Measurements from ENCODE around the gene RIMBP2.

Gene RIMBP2

DNA sequence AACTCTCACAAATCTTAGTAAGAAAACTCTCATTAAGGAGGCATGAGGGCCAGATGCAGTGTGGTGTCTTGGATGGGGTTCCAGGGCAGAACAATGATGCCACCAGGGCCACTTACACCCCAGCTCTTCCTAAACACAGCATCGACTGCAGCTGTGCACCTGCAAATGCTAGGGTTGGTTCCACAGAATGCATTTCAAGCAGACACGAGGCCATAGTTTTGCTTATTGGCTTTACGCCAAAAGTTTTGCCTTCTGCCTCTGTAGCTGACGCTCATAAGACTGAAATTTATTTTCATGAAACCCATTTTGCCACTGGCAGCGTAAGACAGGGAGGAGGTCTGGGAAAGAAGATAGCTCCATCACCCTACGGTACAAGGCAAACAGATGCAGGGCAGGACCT lies 179.0 kb downstream of the RIMBP2 start:
- DNase-seq (ENCODE audit: low spot score), result no peak

DNA sequence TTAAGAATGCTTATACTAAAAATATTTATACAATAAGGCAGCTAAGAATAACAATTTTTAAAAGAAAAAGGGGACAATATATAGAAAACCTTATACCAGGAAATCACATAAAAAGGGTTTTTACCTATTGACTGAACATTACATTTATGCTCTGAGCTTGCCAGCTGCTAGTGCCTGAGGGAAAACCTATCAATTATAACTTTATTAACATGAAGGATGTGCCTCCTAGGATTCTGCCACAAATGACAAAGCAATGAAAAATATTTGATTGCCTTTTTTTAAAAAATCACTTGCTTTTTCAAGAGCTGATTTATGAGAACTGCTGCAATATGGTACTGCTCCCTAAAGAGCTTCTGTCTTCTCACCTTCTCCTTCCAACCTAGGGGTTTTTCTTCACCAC lies 185.7 kb downstream of the RIMBP2 start:
- DNase-seq (ENCODE audit: low spot score), result no peak

DNA sequence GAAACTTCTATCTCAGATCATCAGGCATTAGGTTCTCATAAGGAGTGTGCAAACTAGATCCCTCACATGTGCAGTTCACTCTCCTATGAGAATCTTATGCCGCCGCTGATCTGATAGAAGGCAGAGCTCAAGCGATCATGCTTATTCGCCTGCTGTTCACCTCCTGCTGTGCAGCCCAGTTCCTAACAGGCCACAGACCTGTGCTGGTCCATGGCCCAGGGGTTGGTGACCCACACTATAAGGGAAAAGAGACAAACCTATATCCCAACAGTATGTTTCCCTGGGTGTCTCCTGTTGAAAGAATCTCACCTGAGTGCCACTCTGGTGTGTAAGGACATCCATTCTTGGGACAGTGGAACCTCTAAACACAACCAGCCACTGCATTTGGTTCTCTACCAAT lies 186.3 kb downstream of the RIMBP2 start:
- no peak for DNase-seq (ENCODE audit: low spot score)

DNA sequence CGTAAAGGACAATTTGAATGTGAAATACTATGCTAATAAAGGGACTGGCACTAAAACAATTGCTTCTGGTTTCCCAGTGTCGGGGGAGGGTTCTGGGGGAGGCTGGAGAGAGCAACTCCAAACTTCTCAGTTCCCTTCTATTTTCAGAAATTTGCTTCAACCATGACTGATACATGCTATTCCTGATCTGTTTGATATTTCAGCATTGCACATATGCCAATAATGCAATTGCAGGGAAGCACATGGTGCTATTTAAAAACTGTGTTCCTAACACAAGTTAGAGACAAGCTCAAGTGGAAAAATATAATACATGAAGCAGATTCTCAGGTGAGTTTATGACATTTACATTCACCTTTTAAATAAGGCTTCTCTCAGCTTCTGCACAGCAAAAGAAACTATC lies 188.9 kb downstream of the RIMBP2 start:
- no peak for DNase-seq (ENCODE audit: low spot score)

DNA sequence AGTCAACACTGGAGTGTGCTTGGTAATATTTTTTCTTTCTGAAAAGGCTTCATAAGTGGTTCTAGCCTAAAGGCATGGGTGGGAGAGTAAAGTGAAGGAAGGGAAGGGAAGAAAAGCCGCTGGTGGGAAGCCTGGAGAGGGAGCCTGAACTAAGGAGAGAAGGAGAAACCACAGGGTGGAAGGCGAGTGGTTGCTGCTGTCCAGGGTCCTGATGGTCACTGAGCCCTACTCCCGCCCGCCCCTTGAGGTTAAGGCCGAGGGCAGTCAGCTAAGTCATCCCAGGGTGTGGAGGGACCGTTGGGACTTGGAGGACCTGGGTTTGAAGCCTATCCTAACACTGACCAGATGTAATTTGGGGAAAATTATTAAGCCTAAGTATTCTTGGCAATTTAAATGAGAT lies 189.3 kb downstream of the RIMBP2 start:
- no peak for DNase-seq (ENCODE audit: low spot score)

DNA sequence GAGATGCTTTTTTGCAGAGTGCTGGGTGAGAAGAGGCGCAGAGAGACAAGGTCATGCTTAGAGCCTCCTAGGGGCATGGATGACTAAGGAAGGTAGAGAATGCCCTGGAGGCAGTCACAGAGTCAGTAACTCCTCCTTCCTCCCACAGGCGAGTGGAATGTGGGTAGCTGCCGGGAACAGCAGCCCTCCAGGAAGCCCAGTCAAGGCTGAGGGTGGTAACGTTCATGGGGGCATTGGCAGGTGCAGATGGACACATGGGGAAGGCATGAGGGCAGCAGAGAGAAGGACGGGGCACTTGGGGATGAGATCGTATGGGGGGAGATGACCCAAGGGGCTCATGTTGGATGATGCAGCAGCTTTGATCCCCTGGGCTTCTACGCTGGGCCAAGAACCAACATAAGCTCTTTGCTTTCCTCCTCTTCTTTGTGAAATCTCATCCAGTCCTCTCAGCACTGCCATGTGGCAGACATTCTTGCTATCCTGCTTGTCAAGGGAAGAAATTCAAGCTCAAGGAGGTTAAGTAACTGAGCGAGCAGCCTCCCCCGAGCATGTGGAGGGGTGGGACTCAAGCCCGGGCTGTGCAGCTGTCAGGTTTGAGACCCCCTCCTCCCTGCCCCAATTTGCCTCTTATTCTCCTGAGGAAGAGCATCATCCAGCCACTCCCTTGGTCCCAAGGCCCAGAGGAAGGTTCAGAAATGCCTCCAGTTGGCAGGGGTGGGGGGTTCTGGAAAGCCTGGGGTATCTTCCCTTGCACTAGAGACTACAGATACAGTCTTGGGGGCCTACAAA lies 190.5 kb downstream of the RIMBP2 start:
- DNase-seq (ENCODE audit: low spot score), result no peak

DNA sequence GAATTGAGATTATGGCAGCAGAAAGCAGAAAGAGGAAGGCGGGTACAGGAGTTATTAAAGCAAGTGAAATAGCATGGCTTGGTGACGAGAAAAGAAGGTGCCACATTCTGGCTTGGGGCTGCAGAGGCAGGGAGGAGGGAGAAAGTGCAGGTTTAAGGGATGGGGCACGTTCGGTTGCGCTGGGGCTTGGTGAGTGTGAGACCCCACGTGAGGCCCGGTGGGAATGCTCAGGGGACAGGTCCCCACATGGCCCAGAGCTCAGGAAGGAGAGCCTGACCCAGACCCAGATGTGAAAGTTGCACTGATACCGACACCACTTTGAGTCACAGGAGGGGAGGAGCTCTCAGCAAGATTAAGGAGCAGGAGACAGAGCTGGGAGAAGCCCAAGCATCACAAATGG lies 191.3 kb downstream of the RIMBP2 start:
- no peak for DNase-seq (ENCODE audit: low spot score)

DNA sequence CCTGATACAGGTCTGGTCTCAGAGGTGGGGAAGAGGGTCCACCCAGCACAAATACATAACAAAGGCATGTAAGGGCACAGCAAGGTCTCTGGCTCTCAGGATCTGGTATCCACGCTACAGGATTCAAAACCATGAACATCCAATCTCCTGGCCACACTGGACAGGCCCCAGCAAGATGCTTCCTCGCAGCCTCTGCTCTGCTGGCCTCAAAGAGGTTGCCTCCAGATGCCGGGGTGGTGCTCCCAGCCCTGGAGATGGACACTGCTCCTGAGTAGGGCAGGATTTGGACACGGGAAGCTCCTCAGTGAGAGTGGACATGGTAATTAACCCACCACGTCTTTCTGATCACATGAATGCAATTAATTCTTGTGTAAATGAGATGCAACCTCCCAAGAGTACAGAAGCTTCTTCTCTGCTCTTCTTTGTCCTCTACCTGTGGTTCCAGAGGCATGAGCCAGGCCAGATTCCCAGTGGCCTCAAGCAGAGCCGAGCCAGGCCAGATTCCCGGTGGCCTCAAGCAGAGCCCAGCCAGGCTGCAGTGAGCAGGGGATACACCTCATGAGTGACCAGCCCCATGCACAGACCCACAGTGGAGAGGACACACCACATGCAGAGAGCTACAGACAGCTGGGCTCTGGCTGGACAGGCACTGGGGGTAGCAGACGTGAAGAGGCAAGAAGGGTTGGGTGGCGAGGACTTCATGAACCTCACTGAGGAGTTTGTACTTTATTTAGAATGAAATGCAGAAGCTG lies 192.1 kb downstream of the RIMBP2 start:
- no peak for DNase-seq (ENCODE audit: low spot score)

DNA sequence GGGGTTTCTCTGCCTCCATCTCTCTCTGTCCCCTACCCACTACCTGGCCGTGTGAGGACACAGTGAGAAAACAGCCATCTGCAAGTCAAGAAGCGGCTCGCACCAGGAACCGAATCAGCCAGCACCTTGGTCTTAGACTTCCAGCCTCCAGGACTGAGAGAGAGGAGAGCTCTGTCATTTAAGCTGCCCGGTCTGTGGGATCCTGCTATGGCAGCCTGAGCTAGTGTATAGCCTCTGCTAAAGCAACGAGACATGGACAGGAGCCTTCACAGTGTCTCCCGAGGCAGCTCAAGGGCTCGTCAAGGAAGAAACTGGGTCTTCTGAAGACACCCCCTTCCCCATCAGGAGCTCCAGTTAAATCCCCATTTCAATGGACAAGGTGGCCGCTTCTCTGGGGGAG lies 192.9 kb downstream of the RIMBP2 start:
- DNase-seq (ENCODE audit: low spot score), result no peak

DNA sequence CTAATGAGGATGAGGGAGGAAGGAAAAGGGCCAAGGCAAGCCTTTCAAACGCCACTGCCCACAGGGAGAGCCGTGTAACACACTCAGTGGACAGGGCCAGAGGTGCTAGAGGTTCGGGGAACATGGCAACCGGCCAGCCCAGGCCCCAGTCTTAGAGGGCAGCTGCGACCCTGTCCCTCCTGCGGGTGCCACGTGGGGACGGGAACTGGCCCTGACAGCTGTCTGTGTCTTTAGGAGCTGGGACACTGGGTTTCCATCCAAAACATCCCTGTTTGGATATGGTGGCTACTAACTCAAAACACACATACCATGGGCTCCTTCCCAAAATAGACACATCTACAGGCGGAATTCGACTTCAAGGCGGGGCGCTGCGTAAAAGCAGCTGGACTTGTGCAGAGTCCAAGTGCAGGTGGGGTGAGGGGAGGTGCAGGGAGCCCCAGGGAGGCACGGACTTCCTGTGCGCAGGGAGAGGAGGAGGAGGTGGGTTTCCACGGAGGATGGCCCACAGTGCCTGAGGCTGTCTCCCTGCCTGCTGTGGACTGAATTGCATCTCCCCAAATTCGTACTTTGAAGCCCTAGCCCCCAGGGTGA lies 193.8 kb downstream of the RIMBP2 start:
- DNase-seq (ENCODE audit: low spot score), result no peak

DNA sequence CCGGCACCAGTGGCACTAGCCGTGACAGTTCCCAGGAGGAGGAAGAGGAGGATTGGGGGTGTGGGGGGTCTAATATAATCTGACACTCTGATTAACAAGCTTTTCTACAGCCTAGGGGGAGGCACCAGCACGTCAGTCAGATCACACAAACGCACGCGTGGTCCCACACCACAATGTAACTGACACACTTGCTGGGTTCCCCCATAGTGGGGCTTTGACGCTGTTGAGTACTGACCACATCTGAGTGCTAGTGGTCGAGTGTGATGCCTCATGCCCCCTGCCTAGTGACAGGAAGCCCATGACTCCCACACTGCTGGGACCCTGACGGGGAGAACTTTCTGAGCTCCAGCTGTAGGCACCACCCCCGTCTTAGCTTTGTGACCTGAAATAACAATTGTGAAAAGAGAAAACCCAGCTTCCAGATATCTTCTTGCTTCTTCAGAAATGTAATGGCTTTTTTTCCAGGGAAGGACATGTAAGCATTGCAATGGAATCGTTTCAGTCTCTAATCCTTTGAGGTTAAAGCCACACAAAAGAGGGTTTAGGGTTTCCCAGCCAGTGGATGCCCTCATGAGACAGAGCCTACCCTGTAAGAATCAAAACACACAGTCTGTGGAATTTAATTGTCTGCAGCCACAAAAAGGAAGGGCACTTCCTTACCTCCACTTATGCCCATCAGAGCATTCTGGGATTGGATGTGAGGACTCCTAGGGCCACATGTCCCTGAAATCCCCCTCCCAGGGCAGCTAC lies 194.5 kb downstream of the RIMBP2 start:
- DNase-seq (ENCODE audit: low spot score), result no peak

DNA sequence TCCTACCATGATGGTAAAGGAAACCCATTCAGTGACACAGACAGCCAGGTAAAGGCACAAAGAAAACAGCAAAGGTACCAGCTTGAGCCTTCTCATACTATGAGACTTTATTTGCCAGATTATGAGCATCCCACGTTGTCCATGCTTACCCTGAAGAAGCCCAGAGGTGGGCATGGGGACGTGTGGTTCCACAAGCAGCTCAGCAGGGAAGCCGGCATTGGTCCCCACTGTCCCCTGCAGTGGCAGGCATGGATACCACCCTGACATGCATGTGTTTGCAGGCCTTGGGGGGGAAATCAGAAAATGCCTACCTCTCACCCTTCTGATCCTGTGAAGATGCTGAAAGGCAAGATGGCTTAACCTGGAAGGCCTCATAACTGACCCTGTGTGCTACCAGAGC lies 195.3 kb downstream of the RIMBP2 start:
- no peak for DNase-seq (ENCODE audit: low spot score)

DNA sequence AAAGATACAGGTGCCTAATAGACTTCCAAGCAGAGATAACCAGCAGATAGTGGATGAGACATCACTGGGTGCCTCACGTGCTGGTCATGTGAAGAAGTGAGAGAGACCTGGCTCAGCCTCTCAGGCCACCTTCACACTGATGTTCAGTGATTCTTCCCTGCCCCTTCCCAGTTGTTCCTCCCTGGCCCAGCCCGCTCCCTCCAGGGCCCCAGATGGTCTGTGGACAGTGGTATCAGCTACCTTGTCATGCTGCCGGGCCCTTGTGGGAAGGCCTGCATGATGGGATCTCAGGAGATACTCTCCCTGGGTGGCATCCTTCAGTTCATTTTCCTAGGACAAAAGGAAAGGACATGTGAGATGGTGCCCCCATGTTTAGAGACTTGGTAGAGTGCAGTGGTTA lies 198.5 kb downstream of the RIMBP2 start:
- DNase-seq (ENCODE audit: low spot score), result no peak

DNA sequence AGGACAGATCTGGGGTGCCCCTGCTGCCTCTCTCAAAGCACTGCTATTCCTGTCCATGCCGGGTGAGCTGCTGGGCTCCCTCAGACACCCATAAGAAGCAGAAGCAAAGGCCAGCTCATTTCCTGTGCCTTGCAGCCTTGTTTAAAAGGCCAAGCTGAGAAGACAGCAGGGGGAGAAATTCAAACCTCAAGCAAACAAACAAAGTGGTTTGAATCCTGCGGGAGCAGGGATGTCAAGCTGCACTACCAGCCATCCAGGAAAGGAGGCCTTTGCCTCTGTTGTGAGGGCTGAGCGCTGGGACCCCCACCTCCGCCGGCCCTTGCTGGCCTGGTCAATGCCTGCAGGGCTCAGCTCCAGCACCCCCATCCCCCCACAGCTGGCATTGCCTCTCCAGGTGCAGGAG lies 201.9 kb downstream of the RIMBP2 start:
- no peak for DNase-seq (ENCODE audit: low spot score)

DNA sequence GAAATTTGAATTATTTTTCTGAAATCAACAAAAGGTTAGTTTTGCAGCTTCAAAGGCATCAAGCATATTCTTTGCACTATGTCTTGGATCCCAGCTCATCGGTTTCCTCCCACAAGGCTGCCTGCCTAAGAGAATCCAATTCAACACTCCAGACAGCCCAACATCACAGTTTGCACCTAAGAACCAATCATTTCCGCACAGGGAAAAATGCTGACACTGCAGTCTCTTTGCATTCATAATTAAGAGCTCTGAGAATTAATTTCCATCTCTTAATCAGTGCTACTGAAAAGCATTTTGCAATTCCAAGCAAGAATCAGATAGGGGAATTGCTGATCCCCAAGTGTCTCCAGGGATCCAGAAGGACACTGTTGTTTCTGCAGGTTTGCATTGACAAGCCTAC lies 202.5 kb downstream of the RIMBP2 start:
- no peak for DNase-seq (ENCODE audit: low spot score)

DNA sequence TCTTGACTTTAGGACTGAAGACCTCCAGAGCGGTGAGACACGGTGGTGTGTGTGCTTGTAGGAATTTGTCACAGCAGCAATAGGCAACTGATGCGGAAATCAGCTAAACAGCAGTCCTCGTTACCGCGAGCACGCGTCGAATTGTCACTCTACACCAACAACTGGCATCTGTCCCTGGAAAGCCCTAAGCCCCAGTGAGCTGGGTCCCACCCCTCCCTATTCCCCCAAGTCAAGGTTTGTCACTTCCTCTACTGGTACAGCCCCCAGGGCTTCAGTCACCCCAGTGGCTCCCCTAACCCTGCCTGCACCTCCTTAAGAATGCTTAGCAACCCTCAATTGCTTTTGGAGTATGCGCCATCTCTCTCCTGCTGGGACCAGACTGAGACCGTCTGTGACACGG lies 204.8 kb downstream of the RIMBP2 start:
- DNase-seq (ENCODE audit: low spot score), result no peak

DNA sequence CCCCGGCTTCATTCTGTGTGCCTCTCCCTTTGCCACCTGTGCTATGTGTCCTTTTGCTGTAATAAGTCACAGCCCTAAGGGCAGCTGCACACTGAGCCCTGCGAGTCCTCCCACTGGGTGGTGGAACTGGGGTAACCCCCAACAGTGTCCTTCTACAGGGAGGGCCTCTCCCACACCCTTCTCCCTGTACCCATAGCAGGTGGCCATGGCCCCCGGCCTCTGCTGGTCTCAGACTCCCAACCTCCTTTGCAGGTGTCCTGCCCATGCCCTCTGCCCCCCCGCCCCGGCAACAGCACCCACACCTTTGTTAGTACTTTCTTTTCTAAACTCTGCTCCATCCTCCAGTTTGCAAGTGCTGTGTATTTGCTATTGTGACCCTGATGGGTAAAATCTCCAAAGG lies 206.6 kb downstream of the RIMBP2 start:
- no peak for DNase-seq (ENCODE audit: low spot score)

DNA sequence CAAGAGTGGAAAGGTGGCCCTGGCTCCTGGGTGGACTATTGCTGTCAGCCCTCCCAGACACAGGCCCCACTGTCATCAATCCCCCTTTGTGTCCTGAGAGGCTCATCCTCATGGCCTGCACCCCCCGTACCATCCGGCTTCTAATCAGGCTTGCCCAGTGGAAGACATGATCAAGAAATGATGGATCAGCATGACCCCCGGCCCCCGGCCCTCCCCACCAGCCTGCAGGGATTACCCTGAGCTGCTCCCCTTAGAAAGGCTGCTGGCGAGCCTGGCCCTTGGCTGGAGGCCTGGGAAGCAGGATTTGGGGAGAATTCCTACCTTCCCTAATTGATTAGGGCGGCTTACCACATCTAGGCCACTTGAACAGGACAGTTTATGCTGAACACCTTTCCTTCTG lies 207.3 kb downstream of the RIMBP2 start:
- no peak for DNase-seq (ENCODE audit: low spot score)

DNA sequence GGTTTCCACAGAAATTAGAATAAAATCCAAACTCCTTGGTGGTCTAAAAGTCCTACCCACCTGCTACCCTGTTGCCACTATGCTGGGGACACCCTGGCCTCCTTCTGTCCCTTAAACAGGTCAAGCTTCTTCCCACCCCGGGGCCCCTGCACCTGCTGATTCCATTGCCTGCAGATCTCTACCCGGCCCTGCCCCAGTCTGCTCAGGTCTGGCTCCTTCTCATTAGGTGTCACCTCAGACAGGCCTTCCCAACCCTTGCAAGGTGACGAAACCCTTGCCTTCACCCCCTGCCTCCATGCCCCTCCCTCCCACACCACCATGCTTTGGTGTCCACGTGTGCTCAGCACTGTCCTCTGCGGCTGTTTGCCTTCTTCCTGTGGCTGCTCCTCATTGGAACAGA lies 207.8 kb downstream of the RIMBP2 start:
- DNase-seq (ENCODE audit: low spot score), result no peak

DNA sequence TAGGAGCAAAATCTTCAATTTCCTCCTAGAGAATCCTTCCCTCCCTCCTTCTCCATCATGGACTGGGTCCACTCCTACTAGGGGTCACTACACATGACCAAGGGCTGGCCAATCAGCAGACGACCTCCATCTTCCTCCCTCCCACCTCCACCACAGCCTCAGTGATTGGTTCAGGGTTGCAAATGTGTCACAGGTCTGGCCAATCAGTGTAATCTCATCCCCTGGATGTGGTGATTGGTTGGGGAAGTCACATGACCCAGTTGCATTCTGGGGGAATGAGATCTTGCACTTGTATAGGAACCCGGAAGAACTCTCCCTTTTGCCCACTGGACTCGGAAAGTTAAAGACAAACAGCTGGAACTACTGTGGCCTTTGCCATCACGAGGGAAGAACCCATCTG lies 209.3 kb downstream of the RIMBP2 start:
- DNase-seq (ENCODE audit: low spot score), result no peak

DNA sequence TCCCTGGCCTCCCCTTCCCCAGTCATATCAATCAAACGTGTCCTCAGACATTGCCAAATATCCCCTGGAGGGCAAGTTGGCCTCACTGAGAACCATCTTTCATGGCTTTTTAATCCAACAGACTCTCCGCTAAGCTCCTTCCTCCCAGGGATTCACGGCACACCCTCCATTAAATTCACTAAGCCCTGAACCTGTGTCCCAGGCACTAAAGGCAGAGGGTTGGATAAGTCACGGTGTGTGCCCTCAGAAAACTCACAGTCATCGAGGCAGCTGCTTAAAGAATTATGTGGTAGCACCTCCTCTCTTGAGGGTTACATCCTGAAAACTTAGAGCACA lies 211.3 kb downstream of the RIMBP2 start:
- no peak for DNase-seq (ENCODE audit: low spot score)

DNA sequence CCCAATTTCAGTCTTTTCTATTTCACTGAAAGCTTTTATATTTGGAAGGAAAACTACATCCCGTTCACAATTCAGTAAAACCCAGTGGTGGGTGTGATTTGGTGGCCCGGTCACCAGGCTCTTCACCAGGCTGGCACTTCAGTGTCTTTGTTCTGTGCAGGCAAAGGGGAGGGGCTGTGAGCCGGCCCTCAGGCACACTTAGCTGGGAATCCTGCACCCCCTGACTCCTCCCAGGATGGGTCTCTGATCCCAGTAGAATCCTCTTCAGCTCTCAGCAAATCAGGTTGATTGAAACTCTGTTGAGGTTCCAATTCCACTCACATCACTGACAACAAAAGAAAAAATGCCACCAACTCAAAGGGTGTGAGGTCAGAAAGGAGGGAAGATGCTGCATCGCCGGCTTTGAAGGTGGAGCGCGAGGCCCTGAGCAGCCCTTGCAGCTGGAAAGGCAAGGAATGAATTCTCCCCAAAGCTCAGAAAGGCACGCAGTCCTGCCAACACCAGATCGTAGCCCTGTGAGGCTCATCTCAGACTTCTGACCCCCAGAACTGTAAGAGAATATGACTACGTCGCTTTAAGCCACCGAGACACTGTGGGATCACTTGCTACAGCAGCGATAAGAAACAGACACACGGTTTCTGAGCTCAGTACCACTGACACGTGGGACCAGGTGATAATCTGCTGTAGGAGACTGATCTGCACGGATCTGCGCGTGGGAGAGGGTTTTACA lies 211.8 kb downstream of the RIMBP2 start:
- DNase-seq (ENCODE audit: low spot score), result no peak
